ENCODE data around the gene ZNF326.
"Not testable (repeated sequence)": the region's sequence is repeated elsewhere in the genome, so short reads cannot be mapped to it uniquely, and the experiment has no call there.

Gene ZNF326

GRCh38 chr1:89998306-89998705 is 3.4 kb downstream of the ZNF326 start:
- DNase-seq = no peak

- no peak for DNase-seq
Observed at GRCh38 chr1:89999208-89999607, 4.3 kb downstream of the ZNF326 start.

- DNase-seq = no peak
Observed at GRCh38 chr1:89999628-90000027, 4.7 kb downstream of the ZNF326 start.

- DNase-seq = no peak
Observed at GRCh38 chr1:90000934-90001676, 6.2 kb downstream of the ZNF326 start.

GRCh38 chr1:90007979-90008404 is 13.1 kb downstream of the ZNF326 start:
- no peak for DNase-seq

GRCh38 chr1:90012300-90012699 is 17.4 kb downstream of the ZNF326 start:
- DNase-seq = no peak

GRCh38 chr1:90023691-90024090 is 28.8 kb downstream of the ZNF326 start:
- no peak for DNase-seq

- DNase-seq = no peak
Observed at GRCh38 chr1:90027281-90027680, 32.4 kb downstream of the ZNF326 start.

- no peak for DNase-seq
Observed at GRCh38 chr1:90039652-90040051, 44.7 kb downstream of the ZNF326 start.

GRCh38 chr1:90043586-90043985 is 48.7 kb downstream of the ZNF326 start:
- no peak for DNase-seq

- DNase-seq = no peak
Observed at GRCh38 chr1:90044346-90044745, 49.4 kb downstream of the ZNF326 start.

- no peak for DNase-seq
Observed at GRCh38 chr1:90045853-90046563, 51.1 kb downstream of the ZNF326 start.

- DNase-seq = no peak
Observed at GRCh38 chr1:90046635-90047034, 51.7 kb downstream of the ZNF326 start.

- DNase-seq = no peak
Observed at GRCh38 chr1:90048043-90048442, 53.1 kb downstream of the ZNF326 start.

- not testable (repeated sequence) for DNase-seq
Observed at GRCh38 chr1:90062700-90063643, 68.1 kb downstream of the ZNF326 start.

GRCh38 chr1:90064109-90064508 is 69.2 kb downstream of the ZNF326 start:
- not testable (repeated sequence) for DNase-seq

- no peak for DNase-seq
Observed at GRCh38 chr1:90067194-90067931, 72.5 kb downstream of the ZNF326 start.

- no peak for DNase-seq
Observed at GRCh38 chr1:90068611-90069280, 73.8 kb downstream of the ZNF326 start.

GRCh38 chr1:90074137-90074536 is 79.2 kb downstream of the ZNF326 start:
- no peak for DNase-seq

- no peak for DNase-seq
Observed at GRCh38 chr1:90074566-90074965, 79.7 kb downstream of the ZNF326 start.

- no peak for DNase-seq
Observed at GRCh38 chr1:90074970-90075391, 80.1 kb downstream of the ZNF326 start.

GRCh38 chr1:90083995-90084394 is 89.1 kb downstream of the ZNF326 start:
- DNase-seq = no peak

All from activated CD4-positive, CD25-positive, alpha-beta regulatory T cell treated with anti-CD3 and anti-CD28 coated beads, Interleukin-2, amount 50 U/mL, for 72 hours (primary cell).